ENCODE data around the gene RPN1. TPM values are rescaled to one million over a fixed set of nuclear protein-coding genes. Genes with fewer than 3 reads are reported as not detected.

Gene RPN1
- total RNA-seq (2022; extraction: Qiagen RNA extraction; ENCODE audit: low read depth): 152 to 181 TPM (median 162 TPM) in 5 replicates

DNA sequence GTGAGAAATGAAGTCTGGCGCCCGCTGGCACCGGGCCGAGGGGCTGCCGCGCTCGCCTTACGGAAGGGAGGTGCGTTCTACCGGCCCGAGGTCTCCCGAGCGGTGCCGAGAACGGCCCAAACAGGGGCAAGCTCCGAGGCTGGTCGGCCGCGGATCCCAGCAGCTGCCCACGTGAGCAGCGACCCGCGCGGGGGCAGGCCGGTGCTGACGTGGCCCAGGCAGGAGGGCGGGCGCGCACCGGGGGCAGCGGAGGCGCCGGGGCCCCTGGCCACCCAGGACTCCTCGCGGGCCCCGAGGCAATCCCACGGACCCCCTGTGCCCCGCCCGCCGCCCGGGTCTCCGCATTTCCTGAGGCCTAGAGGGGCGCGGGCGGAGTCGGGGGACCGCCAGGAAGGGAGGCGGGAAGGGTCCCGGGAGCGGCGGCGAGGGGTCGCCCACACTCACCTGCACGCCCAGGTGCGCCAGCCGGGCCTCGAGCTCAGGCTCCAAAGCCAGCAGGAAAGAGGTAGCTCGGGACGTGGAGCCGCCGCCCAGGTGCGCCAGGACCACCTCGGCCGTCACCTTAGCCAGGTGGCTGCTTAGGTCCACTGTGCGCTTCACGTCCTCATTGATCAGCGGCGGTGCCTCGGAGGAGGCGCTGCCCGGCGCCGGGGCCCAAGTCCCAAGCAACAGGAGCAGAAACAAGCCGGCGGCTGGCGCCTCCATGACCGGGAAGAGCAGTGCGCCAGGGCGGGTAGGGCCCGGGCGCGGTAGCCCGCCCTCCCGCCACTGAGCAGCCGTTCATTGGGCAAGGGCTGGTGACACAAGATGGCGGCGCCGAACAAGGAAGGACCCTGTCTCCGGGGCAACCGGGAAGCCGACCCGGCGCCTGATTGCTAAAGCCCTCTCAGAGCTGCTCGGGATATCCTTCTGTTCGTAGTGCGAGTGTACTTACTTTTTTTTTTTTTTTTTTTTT, at the start of gene RPN1:
TSS of gene RPN1 (minus strand) at position 723 of the 955 bp plus-strand sequence. CDS start at position 705, 18 bp downstream.

Other genes with a start within 250 kb of the RPN1 start
- gene DNAJB8, start 183.9 kb downstream of the RPN1 start, total RNA-seq (2022; extraction: Qiagen RNA extraction; ENCODE audit: low read depth): not detected in 5 replicates
- 4.1 to 5.5 TPM (median 5.3 TPM) in 5 replicates for gene GATA2, start 157.6 kb downstream of the RPN1 start, total RNA-seq (2022; extraction: Qiagen RNA extraction; ENCODE audit: low read depth)
- gene RAB7A, start 75.4 kb upstream of the RPN1 start, total RNA-seq (2022; extraction: Qiagen RNA extraction; ENCODE audit: low read depth): 167 to 185 TPM (median 175 TPM) in 5 replicates
- gene ACAD9, start 228.8 kb upstream of the RPN1 start, total RNA-seq (2022; extraction: Qiagen RNA extraction; ENCODE audit: low read depth): 23.0 to 25.9 TPM (median 23.7 TPM) in 5 replicates

Data from A549 treated with GW870086 at 1 μM for 4 hours (cell line).